Mesodermal cell (in vitro differentiated cells): ENCODE measurements around the gene LARGE1.

Source experiments
- H3K27ac ChIP-seq: 2 replicates; pipeline ENCODE4 v1.7.0; 2013; ENCODE audit warnings: mild to moderate bottlenecking, low read depth, low read length, moderate library complexity; ENCODE audit not compliant: severe bottlenecking
- H3K36me3 ChIP-seq: 2 replicates; pipeline ENCODE4 v1.7.1; 2013; ENCODE audit warnings: mild to moderate bottlenecking, low read length, moderate library complexity; ENCODE audit not compliant: control insufficient read depth, insufficient read depth
- H3K4me1 ChIP-seq: one replicate; pipeline ENCODE4 v1.7.1; 2013; ENCODE audit warnings: mild to moderate bottlenecking, low read length; ENCODE audit not compliant: insufficient read depth, control insufficient read depth, poor library complexity, severe bottlenecking
- H3K4me3 ChIP-seq: 2 replicates; pipeline ENCODE4 v1.7.0; 2013; ENCODE audit warnings: low read length, control low read depth, mild to moderate bottlenecking; ENCODE audit not compliant: insufficient read depth, poor library complexity, severe bottlenecking; ENCODE audit errors: extremely low read depth
- H3K9me3 ChIP-seq: 2 replicates; pipeline ENCODE4 v1.7.1; 2013; ENCODE audit warnings: mild to moderate bottlenecking, low read length, moderate library complexity; ENCODE audit not compliant: control insufficient read depth
- WGBS, 2 experiments: methylation state at CpG; one replicate each; pipeline ENCODE4 v1.1.5; 2013; ENCODE audit warnings: missing lambda C conversion rate in 2 of 2; ENCODE audit not compliant: insufficient coverage in 2 of 2; 5-methylcytosine and 5-hydroxymethylcytosine counted together

LARGE1 gene

GRCh38 chr22:33803371-33804282, 116.6 kb downstream of the LARGE1 start:
- no peaks in the 10 kb centered on the region for H3K36me3 ChIP-seq
- H3K4me3 ChIP-seq, result no peak overlapping the region
- H3K9me3 ChIP-seq, result peaks cover 17% of the 10 kb centered on the region
- H3K27ac ChIP-seq, result peak overlapping the region; percentile 36
- H3K4me1 ChIP-seq, result peaks cover 9% of the 10 kb centered on the region
- 93% methylated on average over 4 to 5 of the region's 7 CpGs for WGBS, 2 experiments

- Histone ChIP-seq H3K4me3 (no peak overlapping the region), H3K36me3 (no peaks in the 10 kb centered on the region), H3K4me1 (no peaks in the 10 kb centered on the region), H3K27ac (no peak overlapping the region), H3K9me3 (peaks cover 12% of the 10 kb centered on the region)
- WGBS, 2 experiments, result 81% methylated on average over 5 of the region's 6 CpGs; no CpG with 5 or more reads in 1 of the 2 experiments
Observed at GRCh38 chr22:33798401-33798800, 121.9 kb downstream of the LARGE1 start.

- peaks cover 16% of the 10 kb centered on the region for H3K9me3 ChIP-seq
- H3K27ac ChIP-seq, result no peak overlapping the region
- no peak overlapping the region for H3K4me3 ChIP-seq
- no peaks in the 10 kb centered on the region for H3K4me1 ChIP-seq
- WGBS, 2 experiments, result 93 to 95% methylated on average over 2 of the region's 5 CpGs
- H3K36me3 ChIP-seq, result peaks cover 3% of the 10 kb centered on the region
Observed at GRCh38 chr22:33796494-33796893, 123.8 kb downstream of the LARGE1 start.

- H3K9me3 ChIP-seq, result peaks cover 22% of the 10 kb centered on the region
- whole genome bisulfite sequencing, 2 experiments, result 100% methylated on average over 1 of the region's 3 CpGs; no CpG with 5 or more reads in 1 of the 2 experiments
- peaks cover 8% of the 10 kb centered on the region for H3K36me3 ChIP-seq
- no peak overlapping the region for H3K4me3 ChIP-seq
- H3K27ac ChIP-seq, result no peak overlapping the region
- H3K4me1 ChIP-seq, result no peaks in the 10 kb centered on the region
Observed at GRCh38 chr22:33793475-33793874, 126.8 kb downstream of the LARGE1 start.

- H3K9me3 ChIP-seq, result peaks cover 22% of the 10 kb centered on the region
- H3K4me1 ChIP-seq, result no peaks in the 10 kb centered on the region
- H3K27ac ChIP-seq, result no peak overlapping the region
- 100% methylated on average over 6 of the region's 7 CpGs; no CpG with 5 or more reads in 1 of the 2 experiments for WGBS, 2 experiments
- peaks cover 10% of the 10 kb centered on the region for H3K36me3 ChIP-seq
- H3K4me3 ChIP-seq, result no peak overlapping the region
Observed at GRCh38 chr22:33792832-33793231, 127.4 kb downstream of the LARGE1 start.

- H3K36me3 ChIP-seq, result peaks cover 11% of the 10 kb centered on the region
- H3K4me3 ChIP-seq, result no peak overlapping the region
- no peak overlapping the region for H3K27ac ChIP-seq
- 93% methylated on average over 2 of the region's 4 CpGs; no CpG with 5 or more reads in 1 of the 2 experiments for WGBS, 2 experiments
- H3K9me3 ChIP-seq, result peaks cover 25% of the 10 kb centered on the region
- H3K4me1 ChIP-seq, result peaks cover 11% of the 10 kb centered on the region
Observed at GRCh38 chr22:33789690-33790253, 130.5 kb downstream of the LARGE1 start.

- 94 to 96% methylated on average over 2 to 3 of the region's 3 CpGs for WGBS, 2 experiments
- Histone ChIP-seq H3K9me3 (peaks cover 25% of the 10 kb centered on the region), H3K36me3 (peaks cover 11% of the 10 kb centered on the region), H3K4me1 (peaks cover 11% of the 10 kb centered on the region), H3K4me3 (no peak overlapping the region), H3K27ac (no peak overlapping the region)
Observed at GRCh38 chr22:33788927-33789326, 131.3 kb downstream of the LARGE1 start.

- whole genome bisulfite sequencing, 2 experiments, result 85 to 90% methylated on average over 2 to 3 of the region's 4 CpGs
- Histone ChIP-seq H3K9me3 (peaks cover 25% of the 10 kb centered on the region), H3K27ac (no peak overlapping the region), H3K4me1 (peaks cover 11% of the 10 kb centered on the region), H3K4me3 (no peak overlapping the region), H3K36me3 (peaks cover 11% of the 10 kb centered on the region)
Observed at GRCh38 chr22:33787645-33788456, 132.4 kb downstream of the LARGE1 start.

- H3K36me3 ChIP-seq, result peaks cover 7% of the 10 kb centered on the region
- no peak overlapping the region for H3K4me3 ChIP-seq
- H3K9me3 ChIP-seq, result peaks cover 20% of the 10 kb centered on the region
- H3K4me1 ChIP-seq, result peaks cover 11% of the 10 kb centered on the region
- H3K27ac ChIP-seq, result peak overlapping the region; percentile 77
Observed at GRCh38 chr22:33786149-33786548, 134.1 kb downstream of the LARGE1 start.

- Histone ChIP-seq H3K4me1 (peaks cover 11% of the 10 kb centered on the region), H3K36me3 (peaks cover 7% of the 10 kb centered on the region), H3K27ac (peak overlapping the region; percentile 77), H3K9me3 (peaks cover 20% of the 10 kb centered on the region), H3K4me3 (no peak overlapping the region)
- WGBS, 2 experiments, result 88 to 94% methylated on average over 4 of the region's 5 CpGs
Observed at GRCh38 chr22:33785283-33785968, 134.8 kb downstream of the LARGE1 start.
